ENCODE results near the gene CRELD2. TPM values are rescaled to one million over a fixed set of nuclear protein-coding genes. Genes with fewer than 3 reads are reported as not detected.

Gene CRELD2
- total RNA-seq, 6 experiments from 2014 or later = 26.0 to 56.4 (median 47.8) TPM

- ATAC-seq = no peak
- intact Hi-C loops (cut with DNase I) = no loop called here
Measured at GRCh38 chr22:49879871-49880270, 38.6 kb upstream of the CRELD2 start.

GRCh38 chr22:49880281-49880680 is 38.2 kb upstream of the CRELD2 start:
- H3K27me3 ChIP-seq = no peaks in the 10 kb centered on the region
- DNase-seq = no peak
- H3K4me1 ChIP-seq = no peaks in the 10 kb centered on the region
- intact Hi-C loops (cut with DNase I) = no loop called here
- H3K9me3 ChIP-seq = no peaks in the 10 kb centered on the region
- no peak overlapping the region for H3K4me3 ChIP-seq
- 74% methylated on average over 6 of the region's 20 CpGs for WGBS (ENCODE audit: insufficient coverage, low coverage, low lambda C conversion rate, missing lambda C conversion rate)
- H3K36me3 ChIP-seq = peaks cover 0 to 2% (median 0%) of the 10 kb centered on the region in 4 donors
- H3K27ac ChIP-seq = no peak overlapping the region
- TF ChIP-seq CTCF (IDR thresholded peaks at IDR 0.05) (no peak), POLR2A (IDR thresholded peaks at IDR 0.05) (no peak)
- ATAC-seq = peak in 2 of 4 donors; percentile 22 to 36

More at GRCh38 chr22:49879871-49880270, 38.6 kb upstream of the CRELD2 start:
- H3K4me3 ChIP-seq = no peak overlapping the region
- H3K4me1 ChIP-seq = no peaks in the 10 kb centered on the region
- H3K27ac ChIP-seq = no peak overlapping the region
- no peaks in the 10 kb centered on the region for H3K27me3 ChIP-seq
- no peak for TF ChIP-seq CTCF (IDR thresholded peaks at IDR 0.05)
- TF ChIP-seq POLR2A (IDR thresholded peaks at IDR 0.05) = no peak
- DNase-seq = no peak
- 97% methylated on average over 6 of the region's 9 CpGs for WGBS (ENCODE audit: insufficient coverage, low coverage, low lambda C conversion rate, missing lambda C conversion rate)
- peaks cover 0 to 2% (median 0%) of the 10 kb centered on the region in 4 donors for H3K36me3 ChIP-seq
- H3K9me3 ChIP-seq = no peaks in the 10 kb centered on the region

- WGBS (ENCODE audit: insufficient coverage, low coverage, low lambda C conversion rate, missing lambda C conversion rate) = no CpG with 5 or more reads among the region's 2 CpGs
- no peaks in the 10 kb centered on the region for H3K27me3 ChIP-seq
- no peaks in the 10 kb centered on the region for H3K4me1 ChIP-seq
- peaks cover 0 to 9% (median 0%) of the 10 kb centered on the region in 4 donors for H3K36me3 ChIP-seq
- DNase-seq (no peak), ATAC-seq (no peak)
- intact Hi-C loops (cut with DNase I) = no loop called here
- H3K9me3 ChIP-seq = no peaks in the 10 kb centered on the region
- no peak overlapping the region for H3K4me3 ChIP-seq
- TF ChIP-seq CTCF (IDR thresholded peaks at IDR 0.05) (no peak), POLR2A (IDR thresholded peaks at IDR 0.05) (no peak)
- no peak overlapping the region for H3K27ac ChIP-seq
Measured at GRCh38 chr22:49881856-49882255, 36.6 kb upstream of the CRELD2 start.

- peaks cover 0 to 13% (median 0%) of the 10 kb centered on the region in 4 donors for H3K36me3 ChIP-seq
- no peak overlapping the region for H3K27ac ChIP-seq
- intact Hi-C loops (cut with DNase I) = no loop called here
- 90% methylated on average over 21 of the region's 21 CpGs for WGBS (ENCODE audit: insufficient coverage, low coverage, low lambda C conversion rate, missing lambda C conversion rate)
- H3K27me3 ChIP-seq = no peaks in the 10 kb centered on the region
- no peak for DNase-seq
- TF ChIP-seq POLR2A (IDR thresholded peaks at IDR 0.05) (no peak), CTCF (IDR thresholded peaks at IDR 0.05) (no peak)
- no peaks in the 10 kb centered on the region for H3K9me3 ChIP-seq
- no peak overlapping the region for H3K4me3 ChIP-seq
- ATAC-seq = no peak
- no peaks in the 10 kb centered on the region for H3K4me1 ChIP-seq
Measured at GRCh38 chr22:49882519-49883293, 35.7 kb upstream of the CRELD2 start.
